SK-N-SH (cell line): ENCODE measurements around the gene PPP2R2B.

Experiments used
- EZH2phosphoT487 ChIP-seq: fragments of 200-600 bp; sonication (generic); IDR thresholded peaks from 2 replicates; pipeline ENCODE4 v1.6.1; 2017; ENCODE audit warnings: low read depth, mixed run types, mild to moderate bottlenecking, antibody characterized with exemption, moderate library complexity, borderline replicate concordance
- GABPA ChIP-seq: IDR thresholded peaks from 2 replicates; pipeline ENCODE4 v1.4.0; 2012; ENCODE audit warnings: low read depth, mild to moderate bottlenecking
- JUND ChIP-seq: IDR thresholded peaks from 2 replicates; pipeline ENCODE4 v1.4.0; 2012
- MXI1 ChIP-seq: IDR thresholded peaks from 2 replicates; pipeline ENCODE4 v1.6.1; 2012; ENCODE audit warnings: mild to moderate bottlenecking, low read depth, low read length, improper control_type of control experiment
- PBX3 ChIP-seq: IDR thresholded peaks from 2 replicates; pipeline ENCODE4; 2012
- POLR2AphosphoS5 ChIP-seq: IDR thresholded peaks from 2 replicates; pipeline ENCODE4 v1.6.1; 2012; ENCODE audit warnings: low read depth, low read length
- RAD21 ChIP-seq: IDR thresholded peaks from 2 replicates; pipeline ENCODE4 v1.6.1; 2012; ENCODE audit warnings: mild to moderate bottlenecking, low read length
- RXRA ChIP-seq: IDR thresholded peaks from 2 replicates; pipeline ENCODE4 v1.4.0; 2012; ENCODE audit warnings: low read depth, mild to moderate bottlenecking, borderline replicate concordance
- TAF1 ChIP-seq: IDR thresholded peaks from 2 replicates; pipeline ENCODE4 v1.6.1; 2012; ENCODE audit warnings: low read depth, mild to moderate bottlenecking, low read length, moderate library complexity, borderline replicate concordance
- TCF12 ChIP-seq: IDR thresholded peaks from 2 replicates; pipeline ENCODE4 v1.4.0; 2012
- USF2 ChIP-seq: fragments of 150-350 bp; IDR thresholded peaks from 2 replicates; pipeline ENCODE4 v1.6.1; 2017; ENCODE audit warnings: antibody characterized with exemption, low read length, low read depth, borderline replicate concordance
- YY1 ChIP-seq: IDR thresholded peaks from 2 replicates; pipeline ENCODE4 v1.4.0; 2012; ENCODE audit warnings: low read depth, mild to moderate bottlenecking
- TF ChIP-seq, protein P1 (sequence below): fragments of 200-600 bp; sonication (generic); IDR thresholded peaks from 2 replicates; pipeline ENCODE4 v1.6.1; 2017; ENCODE audit warnings: antibody characterized with exemption, mild to moderate bottlenecking, moderate library complexity

DNA sequence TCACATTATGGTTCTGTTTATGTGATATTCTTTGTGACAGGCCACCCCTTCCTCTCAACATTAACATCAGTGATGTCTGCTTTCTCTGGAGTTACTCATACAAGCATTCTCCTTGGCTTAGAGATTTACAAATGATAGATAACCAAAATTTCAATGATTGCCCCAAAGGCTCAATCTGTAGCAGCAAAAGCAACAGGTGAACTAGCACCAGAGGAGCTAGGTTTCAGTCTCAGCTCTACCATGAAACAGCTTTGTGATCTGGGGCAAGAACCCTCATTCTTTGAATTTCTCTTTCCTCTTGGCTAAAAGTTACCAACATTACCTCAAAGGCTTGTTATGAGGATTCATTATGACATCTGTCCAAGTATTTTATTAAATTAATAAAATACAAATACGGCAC is 120.5 kb downstream of the PPP2R2B start:
- no peak for TF ChIP-seq EZH2phosphoT487
- no peak for TF ChIP-seq USF2
- TF ChIP-seq PBX3 = no peak
- TF ChIP-seq MXI1 = no peak
- TF ChIP-seq, protein P1, sequence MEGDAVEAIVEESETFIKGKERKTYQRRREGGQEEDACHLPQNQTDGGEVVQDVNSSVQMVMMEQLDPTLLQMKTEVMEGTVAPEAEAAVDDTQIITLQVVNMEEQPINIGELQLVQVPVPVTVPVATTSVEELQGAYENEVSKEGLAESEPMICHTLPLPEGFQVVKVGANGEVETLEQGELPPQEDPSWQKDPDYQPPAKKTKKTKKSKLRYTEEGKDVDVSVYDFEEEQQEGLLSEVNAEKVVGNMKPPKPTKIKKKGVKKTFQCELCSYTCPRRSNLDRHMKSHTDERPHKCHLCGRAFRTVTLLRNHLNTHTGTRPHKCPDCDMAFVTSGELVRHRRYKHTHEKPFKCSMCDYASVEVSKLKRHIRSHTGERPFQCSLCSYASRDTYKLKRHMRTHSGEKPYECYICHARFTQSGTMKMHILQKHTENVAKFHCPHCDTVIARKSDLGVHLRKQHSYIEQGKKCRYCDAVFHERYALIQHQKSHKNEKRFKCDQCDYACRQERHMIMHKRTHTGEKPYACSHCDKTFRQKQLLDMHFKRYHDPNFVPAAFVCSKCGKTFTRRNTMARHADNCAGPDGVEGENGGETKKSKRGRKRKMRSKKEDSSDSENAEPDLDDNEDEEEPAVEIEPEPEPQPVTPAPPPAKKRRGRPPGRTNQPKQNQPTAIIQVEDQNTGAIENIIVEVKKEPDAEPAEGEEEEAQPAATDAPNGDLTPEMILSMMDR = no peak
- TF ChIP-seq TAF1 = no peak
- TF ChIP-seq YY1 = no peak
- no peak for TF ChIP-seq RAD21
- TF ChIP-seq GABPA = no peak
- TF ChIP-seq RXRA = no peak
- TF ChIP-seq POLR2AphosphoS5 = no peak
- TF ChIP-seq JUND = no peak
- no peak for TF ChIP-seq TCF12
